NCI-H1694 (cell line): ENCODE data around the gene ERC2.

Source experiments
- DNase-seq: peaks from one replicate; lab custom pipeline; 2025; lab: John Stamatoyannopoulos, UW

Gene ERC2

DNA sequence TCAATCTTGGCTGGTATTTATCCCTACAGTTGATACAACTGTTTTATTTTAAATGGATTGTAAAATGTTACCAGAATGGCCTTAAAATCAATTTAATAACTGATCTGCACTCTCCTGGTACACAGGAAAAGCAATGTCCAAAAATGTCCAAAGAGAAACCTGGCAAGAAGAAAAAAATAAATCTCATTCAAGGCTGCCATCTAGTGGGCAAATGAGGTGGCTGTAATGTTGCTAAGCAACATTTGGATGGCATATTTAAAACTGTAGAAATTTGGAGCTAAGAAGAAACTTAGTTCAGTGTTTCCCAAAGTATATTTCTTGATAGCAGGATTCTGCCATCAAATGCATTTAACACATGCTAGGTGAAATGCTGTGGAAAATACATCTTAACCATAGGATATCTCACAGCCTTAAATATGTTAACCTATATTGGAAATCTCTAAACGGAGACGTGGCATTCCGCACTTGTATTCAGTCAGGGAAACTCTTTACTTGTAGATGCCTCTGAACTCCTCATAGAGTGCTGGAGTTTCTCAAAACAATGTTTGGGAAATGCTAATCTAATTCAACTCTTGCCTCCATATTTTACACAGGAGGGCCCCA lies 216.8 kb downstream of the ERC2 start:
- DNase-seq, result peak; percentile 19

DNA sequence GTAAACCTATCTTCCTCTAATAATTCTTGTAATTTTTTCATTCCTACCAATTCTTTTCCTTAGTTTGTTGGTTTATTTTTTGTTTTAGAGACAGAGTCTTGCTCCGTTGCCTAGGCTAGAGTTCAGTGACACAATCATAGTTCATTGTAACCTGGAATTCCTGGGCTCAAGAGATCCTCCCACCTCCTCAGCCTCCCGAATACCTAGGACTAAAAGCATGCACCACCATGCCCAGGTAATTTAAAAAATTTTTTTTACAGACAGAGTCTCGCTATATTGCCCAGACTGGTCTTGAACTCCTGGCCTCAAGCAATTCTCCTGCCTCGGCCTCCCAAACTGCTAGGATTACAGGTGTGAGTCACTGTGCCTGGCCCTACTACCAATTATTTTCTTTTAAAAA lies 220.2 kb downstream of the ERC2 start:
- DNase-seq, result no peak

DNA sequence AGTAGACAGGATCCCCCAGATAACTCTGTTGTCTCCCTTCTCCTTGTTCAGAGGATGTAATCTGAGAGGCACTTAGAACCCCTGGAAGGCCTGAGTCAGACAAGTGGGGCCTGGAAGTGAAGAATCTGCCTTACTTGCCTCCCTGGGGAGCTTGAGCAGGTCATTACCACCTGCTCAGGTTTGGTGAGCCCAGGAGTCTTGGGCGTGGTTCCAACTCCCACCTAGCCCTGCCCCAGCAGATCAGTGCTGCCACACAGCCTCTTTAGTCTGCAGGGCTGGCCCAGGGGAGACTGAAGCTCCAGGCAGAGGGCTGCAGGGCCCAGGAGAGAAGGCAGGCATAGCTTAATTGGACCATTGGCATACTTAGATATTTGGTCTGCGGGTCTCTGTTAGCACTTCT lies 230.0 kb downstream of the ERC2 start:
- DNase-seq, result no peak

DNA sequence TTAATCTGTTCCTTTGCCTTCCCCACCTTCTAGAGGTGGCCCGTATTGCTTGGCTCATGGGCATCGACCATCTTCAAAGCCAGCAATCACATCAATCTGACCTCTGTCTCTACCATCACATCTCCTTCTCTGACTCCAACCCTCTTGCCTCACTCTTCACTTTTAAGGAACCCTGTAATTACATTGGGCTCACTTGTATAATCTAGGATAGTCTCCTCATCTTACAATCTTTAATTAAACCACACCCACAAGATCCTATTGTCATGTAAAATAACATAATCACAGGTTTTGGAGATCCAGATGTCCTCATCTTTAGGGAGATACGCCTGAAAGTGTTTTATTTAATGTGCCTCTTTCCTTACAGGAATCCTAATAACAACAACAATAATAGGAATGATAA lies 234.5 kb downstream of the ERC2 start:
- DNase-seq, result no peak

DNA sequence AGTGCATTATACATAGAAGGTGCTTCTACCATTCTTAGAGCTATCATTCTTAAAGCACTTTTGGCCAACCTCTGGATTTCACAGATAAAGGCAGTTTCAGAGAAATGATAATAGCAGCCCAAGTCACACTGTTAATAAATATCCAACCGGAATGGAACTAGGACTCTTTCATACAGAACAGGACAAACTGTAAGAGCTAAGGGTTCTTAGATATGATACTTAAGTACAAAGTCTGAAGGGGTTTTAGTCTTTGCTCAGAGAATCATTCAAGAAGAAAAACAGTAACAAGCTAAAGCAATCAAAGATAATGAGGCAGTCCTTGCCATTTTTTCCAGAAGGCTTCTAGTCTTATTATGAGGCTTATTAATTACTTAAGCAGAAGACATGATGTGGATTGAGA lies 239.0 kb downstream of the ERC2 start:
- no peak for DNase-seq

DNA sequence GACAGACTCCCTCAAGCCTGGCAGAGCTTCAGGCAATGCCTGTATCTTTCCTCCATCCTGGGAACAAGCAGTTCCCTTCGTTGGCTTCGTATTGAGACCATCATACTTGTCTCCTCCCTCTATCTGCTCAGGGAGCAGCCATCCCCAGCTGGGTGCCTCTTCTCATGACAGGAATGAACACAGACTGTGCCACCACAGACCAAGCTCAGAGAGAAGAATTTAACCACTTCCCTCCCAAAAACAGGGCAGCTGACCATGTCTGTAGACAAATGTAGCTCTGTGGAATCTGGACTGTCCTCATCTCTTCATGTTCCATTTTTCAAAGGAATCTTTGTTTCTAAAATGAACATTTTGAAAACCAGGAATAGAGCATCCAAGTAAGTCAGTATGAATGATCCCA lies 245.4 kb downstream of the ERC2 start:
- DNase-seq, result no peak

DNA sequence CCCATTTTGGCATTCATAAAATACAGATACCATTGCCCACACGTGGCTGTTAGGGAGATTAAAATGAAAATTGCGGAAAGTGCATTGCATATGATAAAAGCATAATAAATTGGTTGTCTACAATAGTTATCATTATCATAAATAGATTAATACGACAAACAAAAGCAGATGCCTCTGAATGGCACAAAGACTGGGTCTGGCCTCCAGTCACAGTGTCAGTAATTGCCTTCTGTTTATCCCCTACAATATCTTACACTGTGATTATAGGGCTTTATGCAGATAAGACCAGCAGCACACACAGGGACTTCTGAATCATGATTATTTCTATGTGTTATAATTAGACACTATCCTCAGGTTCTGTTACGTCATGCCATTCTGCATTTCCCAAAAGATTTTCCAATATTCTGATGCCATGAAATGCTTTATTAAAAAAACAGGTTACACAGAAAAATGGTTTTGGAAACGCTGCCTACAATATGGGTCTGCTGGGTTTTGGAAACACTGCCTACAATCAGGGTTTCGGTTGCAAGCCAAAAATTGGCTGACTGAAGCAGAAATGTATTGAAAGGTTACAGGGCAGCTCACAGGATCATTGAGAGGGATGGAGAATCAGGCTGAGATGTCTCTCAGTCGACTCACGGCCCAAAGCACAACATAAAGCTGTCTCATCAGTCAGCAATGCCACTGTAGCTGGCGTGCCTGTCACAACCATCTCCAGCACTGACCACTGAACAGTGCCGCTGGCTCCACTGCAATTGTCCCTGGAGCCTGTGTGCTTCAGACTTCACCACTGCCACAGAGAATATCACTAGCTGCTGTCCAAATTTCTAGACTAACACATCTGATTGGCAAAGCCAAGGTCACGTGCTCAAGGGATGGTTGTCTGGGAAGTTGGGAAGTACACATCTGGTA lies 248.1 kb downstream of the ERC2 start:
- DNase-seq, result no peak

DNA sequence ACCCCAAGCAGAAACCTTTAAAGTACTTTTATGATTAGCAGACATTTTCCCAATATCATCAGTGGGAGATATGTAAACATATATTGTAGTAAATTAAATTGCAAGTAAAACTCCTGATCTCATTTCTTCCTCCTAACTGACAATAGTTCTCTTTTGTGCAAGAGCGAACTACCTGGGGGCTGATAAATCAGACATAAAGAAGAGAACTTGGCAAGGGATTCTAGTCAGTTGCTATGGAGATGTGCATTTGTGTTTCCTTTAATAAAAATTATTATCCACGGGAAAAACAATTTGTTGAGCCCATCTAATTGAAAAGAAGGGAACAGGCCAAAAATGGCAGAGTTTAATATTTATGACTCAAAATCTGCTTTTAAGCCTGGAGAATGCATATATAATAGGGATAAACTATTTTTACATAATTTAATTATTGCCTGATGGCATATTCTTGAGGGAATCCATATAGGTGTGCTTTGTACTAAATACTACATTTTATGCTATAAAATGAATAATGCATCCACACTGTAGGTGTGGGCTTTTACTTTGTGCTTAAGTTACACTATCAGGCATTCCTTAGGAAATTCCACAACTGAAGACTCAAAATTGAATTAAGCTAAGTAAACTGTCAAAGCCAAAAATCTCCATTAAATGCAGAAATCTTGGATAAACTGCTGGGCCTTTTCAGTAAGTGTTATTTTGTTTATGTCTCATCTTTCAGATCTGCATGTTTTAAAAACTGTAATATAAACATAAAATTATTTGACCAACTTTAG lies 258.1 kb downstream of the ERC2 start:
- no peak for DNase-seq

DNA sequence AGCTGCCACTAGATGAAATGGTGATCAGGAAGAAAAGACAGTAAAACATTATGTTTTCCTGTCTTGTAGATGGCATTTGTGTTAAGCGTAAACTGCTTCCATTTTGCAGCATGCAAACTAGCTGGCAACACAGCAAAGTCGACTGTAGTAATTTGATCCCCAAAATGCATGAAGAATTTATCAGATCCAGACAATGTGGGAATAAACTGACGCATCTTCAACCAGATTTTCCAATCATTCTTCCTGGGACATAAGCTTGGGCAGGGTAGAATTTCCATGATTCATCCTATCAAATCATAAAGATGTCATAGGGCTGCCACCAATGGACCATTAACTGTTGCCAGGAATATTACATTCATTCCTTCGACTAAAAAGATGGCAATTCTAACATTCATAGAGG lies 260.3 kb downstream of the ERC2 start:
- no peak for DNase-seq

DNA sequence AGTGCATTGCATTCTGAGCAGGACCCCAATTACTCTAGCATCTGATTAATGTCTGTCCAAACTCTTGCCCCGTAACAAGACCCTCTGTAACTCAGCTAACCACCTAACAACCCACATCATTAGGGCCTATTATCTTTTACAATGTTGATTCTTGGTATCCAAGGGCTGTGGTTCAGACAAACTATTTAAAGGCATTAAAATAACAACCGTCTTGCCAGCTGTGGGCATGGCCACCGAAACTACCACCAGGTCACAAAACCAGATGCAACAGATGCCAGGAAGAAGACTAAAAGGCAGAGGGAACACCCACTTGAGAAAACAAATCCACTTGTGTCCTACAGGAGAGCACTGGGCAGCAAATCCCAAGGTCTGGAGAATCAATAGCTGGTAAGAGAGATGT lies 262.9 kb downstream of the ERC2 start:
- DNase-seq, result no peak

DNA sequence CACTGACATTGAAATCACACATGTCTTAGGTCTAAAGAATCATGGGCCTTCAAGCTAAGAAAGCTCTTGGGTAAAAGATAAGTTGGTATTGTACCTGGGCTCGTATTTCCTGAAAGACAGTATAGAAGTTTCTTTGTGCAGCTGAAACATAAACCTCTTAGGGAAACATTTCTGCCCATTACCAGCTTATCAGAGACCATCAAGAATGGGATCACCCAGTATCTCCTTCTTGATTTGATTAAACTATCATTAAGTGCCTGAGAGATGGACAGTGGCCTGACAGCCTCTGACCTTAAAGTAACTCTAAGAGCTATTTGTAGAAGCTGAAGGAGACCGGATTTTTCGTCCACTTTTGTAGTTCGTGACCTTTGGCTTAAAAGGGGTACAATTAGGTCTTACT lies 265.3 kb downstream of the ERC2 start:
- DNase-seq, result no peak

DNA sequence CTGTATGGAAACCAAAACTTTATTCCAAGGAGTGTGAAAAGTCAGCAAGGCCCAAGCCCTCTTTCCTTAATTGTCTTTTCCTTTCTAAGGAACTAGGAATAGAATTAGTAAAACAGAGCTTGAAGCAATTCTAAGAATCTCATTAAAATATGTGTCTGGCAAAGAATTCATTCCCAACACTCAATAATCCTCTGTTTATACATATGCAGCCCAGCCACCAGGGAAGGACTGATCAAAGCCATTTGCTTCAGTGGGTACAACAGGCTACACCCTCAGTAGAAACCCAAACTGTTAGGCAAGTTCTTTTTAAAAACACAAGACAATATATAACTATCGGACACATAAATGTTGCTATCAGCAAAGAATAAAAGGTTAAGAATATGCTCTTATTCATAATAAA lies 266.9 kb downstream of the ERC2 start:
- no peak for DNase-seq

DNA sequence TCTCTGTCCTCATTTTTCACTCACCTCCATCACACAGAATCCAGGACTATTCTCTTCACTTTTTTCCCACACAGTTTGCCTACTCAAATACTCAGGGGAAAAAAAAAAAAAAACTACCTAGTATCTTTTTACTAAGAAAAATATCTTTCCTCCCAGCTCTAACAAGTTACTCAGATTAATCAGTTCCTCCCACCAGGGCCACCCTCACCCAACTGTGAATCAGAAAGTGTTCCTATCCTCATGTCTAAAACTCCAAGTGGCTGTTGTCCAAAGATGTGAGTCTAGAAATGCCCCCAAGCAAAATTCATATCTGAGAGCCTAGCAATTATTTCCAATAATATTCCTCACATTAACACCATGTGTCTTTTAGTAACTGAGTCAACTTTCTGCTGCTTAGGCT lies 268.0 kb downstream of the ERC2 start:
- no peak for DNase-seq

DNA sequence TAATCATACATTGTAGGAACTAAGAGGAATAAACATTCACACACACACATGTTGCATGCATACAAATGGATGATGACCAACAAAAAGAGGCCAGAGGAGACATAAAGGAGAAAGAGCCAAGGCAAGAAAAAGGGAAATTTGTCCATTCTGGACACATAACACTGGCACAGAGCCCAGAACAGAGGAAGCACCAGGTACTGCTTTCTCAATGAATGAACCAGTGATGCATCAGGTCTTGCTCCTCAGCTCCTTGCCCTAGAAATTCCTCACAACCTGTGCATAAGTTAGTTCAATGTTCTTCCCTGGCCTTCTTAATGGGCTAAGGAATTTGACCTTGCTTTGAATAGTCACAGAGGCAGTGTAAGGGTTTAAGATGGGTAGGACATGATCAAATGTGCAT lies 270.3 kb downstream of the ERC2 start:
- DNase-seq, result no peak

DNA sequence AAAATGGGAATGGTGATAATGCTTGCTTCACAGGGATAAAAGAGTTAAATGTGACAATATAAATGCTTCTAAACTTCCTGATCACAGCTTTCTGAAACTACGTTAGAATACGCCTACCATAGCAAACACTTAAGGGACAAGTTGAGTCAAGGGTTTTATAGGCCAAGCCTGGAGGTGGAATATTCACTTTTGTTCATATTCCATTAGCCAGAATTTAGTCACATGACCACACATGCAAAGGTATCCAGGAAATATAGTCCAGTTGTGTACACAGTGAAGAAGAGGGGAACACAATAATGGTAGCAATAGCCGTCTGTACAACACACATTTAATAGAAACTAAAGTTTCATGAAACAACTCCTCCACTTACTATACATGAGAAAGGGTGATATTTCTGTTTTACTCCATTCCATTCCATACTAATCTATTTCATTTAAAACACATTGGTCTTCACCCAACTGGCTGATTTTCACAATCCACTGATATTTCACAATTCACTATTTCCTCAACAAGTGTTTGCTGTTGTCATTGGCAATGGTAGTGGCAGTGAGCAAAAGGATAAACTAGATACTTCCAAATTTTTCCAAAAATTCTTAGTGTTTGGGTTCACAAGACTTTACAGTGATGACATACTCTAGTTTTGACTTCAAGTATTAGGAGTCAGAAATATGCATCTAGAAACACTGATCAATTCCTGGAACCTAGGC lies 270.9 kb downstream of the ERC2 start:
- DNase-seq, result no peak

DNA sequence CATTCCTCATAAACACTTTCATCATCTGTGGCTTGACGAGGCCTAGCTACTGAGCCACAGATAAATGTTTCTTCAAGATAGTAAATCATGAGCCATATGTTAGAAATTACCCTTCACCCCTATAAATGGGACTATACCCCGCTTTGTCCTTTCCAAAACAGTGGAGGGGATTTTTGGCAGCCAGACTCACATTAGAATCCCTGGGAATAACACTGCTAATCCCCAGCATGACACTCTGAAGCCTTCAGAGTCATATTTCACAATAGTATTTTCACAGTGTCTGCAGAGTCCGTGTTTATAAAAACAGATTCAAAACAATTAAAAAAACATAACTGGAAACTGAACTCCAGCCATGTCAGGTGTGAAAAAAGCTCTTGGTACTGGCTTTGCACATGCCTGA lies 271.6 kb downstream of the ERC2 start:
- no peak for DNase-seq

DNA sequence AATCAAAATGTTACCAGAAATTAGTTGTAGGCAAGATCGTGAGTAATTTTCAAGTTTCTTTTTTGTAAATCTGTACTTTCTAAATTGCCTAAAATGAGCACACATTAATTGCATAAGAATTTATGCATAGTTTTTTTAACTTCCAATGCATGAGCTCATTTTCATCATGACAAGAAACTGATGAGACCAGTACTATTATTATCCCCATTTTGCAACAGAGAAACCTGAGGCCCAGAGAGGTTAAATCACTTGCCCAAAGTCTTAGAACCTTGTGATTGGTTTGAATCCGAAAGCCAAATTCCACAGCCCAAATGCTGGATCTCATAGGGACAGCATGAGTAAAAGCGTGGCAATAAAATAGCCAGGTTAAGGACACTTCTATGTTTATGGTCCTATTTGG lies 274.7 kb downstream of the ERC2 start:
- DNase-seq, result no peak

DNA sequence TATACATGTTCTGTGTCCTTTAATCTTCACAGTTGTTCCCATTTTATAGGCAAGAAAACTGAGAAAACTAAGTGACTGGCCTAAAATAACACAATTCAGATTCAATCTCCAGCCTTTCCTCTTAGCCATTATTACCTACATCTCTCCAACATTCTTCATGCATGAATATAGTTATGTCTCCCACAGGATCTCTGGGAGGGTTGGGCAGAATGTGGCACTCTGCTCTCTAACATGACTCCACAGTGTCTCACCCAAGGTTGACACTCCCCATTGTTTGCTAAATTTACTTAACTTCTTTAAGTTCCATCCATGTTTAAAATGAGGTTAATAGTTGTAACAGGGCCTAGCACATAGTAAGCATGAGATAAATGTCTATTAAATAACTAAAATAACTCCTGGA lies 276.3 kb downstream of the ERC2 start:
- DNase-seq, result no peak

DNA sequence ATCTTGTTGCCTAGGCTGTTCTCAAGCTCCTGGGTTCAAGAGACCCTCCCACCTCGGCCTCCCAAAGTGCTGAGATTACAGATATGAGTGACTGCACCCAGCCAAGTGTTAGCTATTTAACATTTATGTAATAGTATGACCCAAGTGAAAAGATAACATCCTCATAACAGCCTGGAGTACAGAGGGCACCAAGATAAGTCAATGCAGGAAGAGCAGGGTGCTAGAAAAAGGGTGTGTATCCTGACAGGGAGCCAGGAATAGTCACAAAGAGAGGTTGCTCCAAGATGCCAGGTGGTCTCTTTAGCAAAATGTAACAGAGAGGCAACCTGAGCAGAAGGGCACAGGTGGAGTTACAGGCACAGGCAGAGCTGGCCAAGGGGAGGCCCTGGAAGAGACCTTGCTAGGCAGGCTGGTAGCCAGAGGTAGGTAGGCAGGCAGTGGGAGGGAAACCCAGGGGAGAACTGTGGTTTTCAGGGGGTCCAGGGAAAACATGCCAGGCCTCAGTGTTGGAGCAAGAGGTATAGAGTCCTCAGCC lies 277.4 kb downstream of the ERC2 start:
- DNase-seq, result no peak

DNA sequence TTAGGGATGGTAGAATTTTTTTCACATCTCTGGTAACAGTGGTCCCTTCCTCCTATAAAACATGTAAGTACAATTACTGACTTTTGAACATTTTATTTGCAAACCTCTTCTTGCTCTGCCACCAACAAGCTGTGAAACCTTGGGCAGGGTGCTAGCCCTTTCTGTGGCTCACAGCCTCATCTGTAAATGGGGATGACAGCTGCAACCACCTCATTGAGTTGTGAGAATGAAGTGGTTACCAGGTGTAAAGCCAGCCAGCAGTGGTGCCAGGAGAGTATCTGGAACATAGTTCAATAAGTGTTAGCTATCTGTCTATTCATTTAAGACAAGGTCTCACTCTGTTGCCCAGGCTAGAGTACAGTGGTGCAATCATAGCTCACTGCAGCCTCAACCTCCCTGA lies 278.1 kb downstream of the ERC2 start:
- no peak for DNase-seq

DNA sequence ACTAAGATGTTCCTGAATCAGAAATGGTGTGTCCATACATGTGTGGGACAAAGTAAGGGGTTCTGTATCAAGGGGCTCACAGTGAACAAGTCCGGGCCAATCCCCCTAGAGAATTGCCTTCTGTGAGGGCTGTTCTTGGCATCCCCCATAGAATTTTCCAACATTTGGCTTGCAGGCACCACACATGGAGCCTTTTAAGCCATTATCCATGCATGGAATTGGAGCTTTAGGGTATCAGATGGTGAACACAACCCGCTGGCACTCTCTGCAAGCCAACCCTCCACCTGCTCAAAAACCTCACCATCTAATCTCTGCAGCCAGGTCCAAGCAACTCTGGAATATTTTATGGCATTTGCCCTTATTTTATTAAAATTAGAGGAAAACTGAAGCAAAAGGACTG lies 278.7 kb downstream of the ERC2 start:
- no peak for DNase-seq

DNA sequence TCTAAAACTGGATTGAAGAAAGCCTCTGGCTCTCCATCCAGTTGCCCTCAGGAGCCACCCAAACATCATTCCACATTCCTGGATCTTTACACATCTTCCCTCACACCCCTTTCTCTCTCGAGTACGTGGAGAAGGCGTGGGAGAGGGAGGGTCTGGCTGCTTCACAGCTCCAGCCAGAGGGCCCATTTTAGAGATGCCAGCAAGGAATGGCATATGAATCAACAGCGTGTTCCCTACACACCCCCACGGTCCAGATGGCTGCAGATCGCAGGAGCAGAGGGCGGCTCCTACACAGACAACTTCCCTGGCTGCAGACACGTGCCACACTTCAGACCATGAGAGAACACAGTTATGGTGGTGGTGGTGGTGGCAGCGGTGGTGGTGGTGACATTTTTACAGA lies 280.1 kb downstream of the ERC2 start:
- DNase-seq, result no peak
